ENCODE measurements around the gene S100PBP. TPM values are rescaled to one million over a fixed set of nuclear protein-coding genes. Genes with fewer than 3 reads are reported as not detected.

Gene S100PBP
- polyA plus RNA-seq, 4 donors = 33.5 to 47.6 (median 37.9) TPM

GRCh38 chr1:32884726-32885125 is 67.3 kb downstream of the S100PBP start:
- no peak for DNase-seq (ENCODE audit: low read depth in 4 of 4, low spot score in 3 of 4)

GRCh38 chr1:32885676-32886003 is 68.2 kb downstream of the S100PBP start:
- DNase-seq (ENCODE audit: low read depth in 4 of 4, low spot score in 3 of 4) = no peak

- DNase-seq (ENCODE audit: low read depth in 4 of 4, low spot score in 3 of 4) = no peak
Measured at GRCh38 chr1:32886004-32886827, 68.8 kb downstream of the S100PBP start, which contains the start of gene HPCA. HPCA (plus strand) TSS chr1:32886491; CDS start chr1:32888899, 2,408 bp downstream.

DNA sequence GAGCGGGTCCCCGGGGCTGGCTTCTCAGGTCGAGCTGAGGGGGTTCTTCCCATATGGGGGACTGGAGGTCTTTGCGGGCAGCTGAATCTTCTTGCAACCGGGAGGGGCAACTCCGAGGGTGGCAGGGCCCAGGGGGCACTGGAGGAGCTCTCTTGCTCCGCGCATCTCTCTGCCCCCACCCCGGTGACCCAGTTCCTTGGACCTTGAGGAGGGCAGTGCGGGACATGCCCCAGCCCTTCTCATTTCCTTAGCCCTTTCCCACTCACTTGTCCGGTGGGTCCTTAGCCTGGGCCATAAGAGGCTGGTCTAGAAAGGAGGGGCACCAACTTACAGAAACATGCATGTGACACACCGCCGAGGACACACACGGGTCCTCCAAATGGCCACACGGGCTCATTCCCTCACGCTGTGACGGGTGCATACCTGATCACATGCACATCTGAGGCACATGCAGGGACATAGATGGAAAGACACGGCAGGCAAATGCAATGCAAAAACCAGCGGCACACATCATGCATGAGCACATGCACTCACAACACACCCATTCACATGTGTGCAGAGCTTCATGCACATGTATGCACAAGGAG is 69.5 kb downstream of the S100PBP start:
- no peak for DNase-seq (ENCODE audit: low read depth in 4 of 4, low spot score in 3 of 4)

GRCh38 chr1:32887623-32888022 is 70.2 kb downstream of the S100PBP start:
- no peak for DNase-seq (ENCODE audit: low read depth in 4 of 4, low spot score in 3 of 4)

GRCh38 chr1:32888134-32888533 is 70.7 kb downstream of the S100PBP start:
- DNase-seq (ENCODE audit: low read depth in 4 of 4, low spot score in 3 of 4) = no peak

GRCh38 chr1:32888677-32889420 is 71.4 kb downstream of the S100PBP start:
- no peak for DNase-seq (ENCODE audit: low read depth in 4 of 4, low spot score in 3 of 4)

DNA sequence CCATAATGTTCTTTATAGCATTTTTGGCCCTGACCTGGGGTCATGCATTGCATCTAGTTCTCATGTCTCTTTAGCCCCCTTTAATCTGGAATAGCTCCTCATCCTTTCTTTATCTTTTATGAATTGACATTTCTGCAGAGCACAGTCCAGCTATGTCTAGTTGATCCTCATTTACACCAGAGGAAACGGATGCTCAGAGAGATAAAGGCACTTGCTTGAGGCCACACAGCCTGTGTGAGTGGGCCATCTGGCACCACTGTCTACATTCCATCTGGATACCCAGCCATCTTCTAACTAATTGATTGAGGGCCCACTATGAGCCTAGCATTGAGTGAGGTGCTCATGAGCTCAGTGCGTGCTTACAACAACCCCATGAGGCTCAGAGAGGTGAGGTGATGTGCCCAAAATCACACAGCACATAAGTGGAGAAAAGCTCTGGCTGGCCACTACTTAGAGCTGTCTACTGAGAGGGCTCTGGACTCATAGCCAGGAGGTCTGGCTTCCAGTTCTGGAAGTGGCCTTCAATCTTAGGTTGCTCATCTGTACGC is 72.4 kb downstream of the S100PBP start:
- no peak for DNase-seq (ENCODE audit: low read depth in 4 of 4, low spot score in 3 of 4)

- DNase-seq (ENCODE audit: low read depth in 4 of 4, low spot score in 3 of 4) = no peak
Measured at GRCh38 chr1:32890516-32891240, 73.2 kb downstream of the S100PBP start.

- no peak for DNase-seq (ENCODE audit: low read depth in 4 of 4, low spot score in 3 of 4)
Measured at GRCh38 chr1:32891241-32891570, 73.8 kb downstream of the S100PBP start.

DNA sequence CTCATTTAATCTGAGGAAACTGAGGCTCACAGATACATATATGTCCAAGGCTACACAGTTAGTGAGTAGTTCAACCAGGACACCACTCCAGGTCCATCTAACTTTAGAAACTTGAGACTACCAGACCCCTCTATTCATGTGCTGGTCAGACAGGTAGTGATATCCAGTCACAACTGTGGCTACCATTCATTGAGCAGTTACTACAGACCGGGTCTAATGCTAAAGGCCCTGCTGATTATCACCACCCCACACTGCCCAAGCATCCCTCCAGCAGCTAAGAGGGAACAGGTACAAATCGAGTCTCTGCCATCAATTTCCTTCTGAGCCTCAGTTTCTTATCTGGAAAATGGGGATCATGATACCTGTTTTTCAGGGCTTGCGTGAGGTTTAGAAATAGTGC is 74.2 kb downstream of the S100PBP start:
- no peak for DNase-seq (ENCODE audit: low read depth in 4 of 4, low spot score in 3 of 4)

- DNase-seq (ENCODE audit: low read depth in 4 of 4, low spot score in 3 of 4) = no peak
Measured at GRCh38 chr1:32892368-32893197, 75.1 kb downstream of the S100PBP start.

DNA sequence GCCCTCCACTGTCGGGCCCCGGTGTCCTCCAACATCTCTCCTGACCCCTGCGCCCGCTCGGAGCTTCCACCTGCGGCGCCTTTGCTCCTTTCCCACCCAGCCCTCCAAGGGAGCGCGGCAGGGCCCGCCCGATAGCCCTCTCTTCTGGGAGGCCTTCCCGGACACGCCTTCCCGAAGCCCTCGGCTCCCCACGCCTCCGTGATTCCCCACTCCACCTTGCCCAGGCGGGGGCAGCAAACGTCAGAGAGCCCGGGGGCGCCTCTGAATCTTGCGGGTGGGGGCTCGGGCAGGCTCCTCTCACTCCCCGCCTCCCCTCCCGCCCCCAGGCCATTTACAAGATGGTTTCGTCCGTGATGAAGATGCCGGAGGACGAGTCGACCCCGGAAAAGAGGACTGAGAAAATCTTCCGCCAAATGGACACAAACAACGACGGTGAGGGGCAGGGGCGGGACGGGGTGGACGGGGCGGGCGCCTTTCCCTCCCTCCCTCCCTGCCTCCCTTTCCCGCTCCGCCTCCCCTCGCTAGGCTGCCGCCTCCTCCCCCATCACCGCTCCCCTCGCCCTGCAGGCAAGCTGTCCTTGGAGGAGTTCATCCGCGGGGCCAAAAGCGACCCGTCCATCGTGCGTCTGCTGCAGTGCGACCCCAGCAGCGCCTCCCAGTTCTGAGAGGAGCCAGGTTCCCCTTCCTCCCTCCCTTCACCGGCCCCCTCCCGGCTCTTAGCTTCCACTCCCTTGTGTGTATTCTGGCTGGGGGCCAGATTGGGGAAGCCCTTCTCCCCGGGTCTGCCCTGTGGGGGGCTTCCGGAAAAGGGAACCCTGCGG is 76.0 kb downstream of the S100PBP start:
- DNase-seq (ENCODE audit: low read depth in 4 of 4, low spot score in 3 of 4) = no peak

- DNase-seq (ENCODE audit: low read depth in 4 of 4, low spot score in 3 of 4) = no peak
Measured at GRCh38 chr1:32894019-32894600, 76.7 kb downstream of the S100PBP start.

GRCh38 chr1:32894681-32895080 is 77.2 kb downstream of the S100PBP start:
- no peak for DNase-seq (ENCODE audit: low read depth in 4 of 4, low spot score in 3 of 4)

DNA sequence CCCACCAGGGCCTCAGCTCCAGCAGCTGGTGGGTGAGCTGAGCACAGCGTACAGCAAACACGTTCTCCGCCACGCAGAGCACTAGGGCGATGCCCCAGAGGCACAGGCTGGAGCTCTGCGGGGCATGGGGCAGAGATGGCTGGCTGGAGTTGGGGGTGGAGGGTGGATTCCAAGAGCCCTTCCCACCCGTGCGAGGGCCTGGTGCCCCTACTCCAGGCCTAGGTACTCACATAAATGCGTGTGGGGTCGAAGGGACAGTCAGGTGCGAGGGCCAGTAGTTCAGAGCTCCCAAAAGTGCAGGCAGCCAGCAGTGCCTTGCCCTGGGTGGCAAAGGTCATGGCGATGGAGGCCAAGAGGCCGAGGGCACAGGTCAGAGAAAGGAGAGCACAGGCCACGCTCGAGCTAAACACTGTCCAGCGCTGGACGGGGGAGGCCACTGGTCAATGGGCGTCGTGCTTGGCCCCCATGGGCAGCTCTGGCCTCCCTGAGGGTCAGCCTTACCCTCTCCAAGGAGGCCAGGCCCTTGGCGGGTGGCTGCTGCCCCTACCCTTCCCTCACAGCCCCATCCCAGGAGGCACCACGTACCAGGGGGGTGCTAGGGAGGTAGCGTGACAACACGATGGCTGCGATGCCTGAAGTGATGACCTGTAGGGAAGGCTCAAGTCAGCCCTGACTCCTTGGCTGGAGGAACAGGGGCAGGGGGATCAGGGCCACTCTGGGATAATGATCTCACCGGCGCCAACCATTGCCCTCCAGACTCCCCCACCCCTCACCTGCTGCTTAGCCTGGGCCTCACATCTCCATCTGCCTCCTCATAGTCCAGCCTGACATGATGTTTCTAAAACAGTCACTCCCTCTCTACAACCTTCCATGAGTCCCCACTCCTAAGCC is 78.1 kb downstream of the S100PBP start:
- no peak for DNase-seq (ENCODE audit: low read depth in 4 of 4, low spot score in 3 of 4)

GRCh38 chr1:32896451-32896850 is 79.0 kb downstream of the S100PBP start:
- DNase-seq (ENCODE audit: low read depth in 4 of 4, low spot score in 3 of 4) = no peak

Data from left renal pelvis (tissue), 4 donors.